Muscle of leg (tissue), 11 donors: ENCODE data around the gene ACSL6. TPM values are rescaled to one million over a fixed set of nuclear protein-coding genes. Genes with fewer than 3 reads are reported as not detected.

ENCODE experiments used
- DNase-seq: peaks from one replicate; pipeline ENCODE4 v3.0.0; 2013
- H3K27ac ChIP-seq: one replicate; pipeline ENCODE4 v1.5.1; 2013; ENCODE audit warnings: mild to moderate bottlenecking, low read length, control low read depth
- H3K27me3 ChIP-seq: one replicate; pipeline ENCODE4 v1.6.1; 2013; ENCODE audit warnings: low read length; ENCODE audit not compliant: control insufficient read depth, insufficient read depth
- H3K36me3 ChIP-seq: one replicate; pipeline ENCODE4 v1.6.1; 2013; ENCODE audit warnings: low read length; ENCODE audit not compliant: control insufficient read depth, insufficient read depth
- H3K4me1 ChIP-seq: one replicate; pipeline ENCODE4 v1.6.1; 2013; ENCODE audit warnings: low read length; ENCODE audit not compliant: control insufficient read depth, insufficient read depth
- H3K4me3 ChIP-seq: one replicate; pipeline ENCODE4 v1.5.1; 2013; ENCODE audit warnings: low read length, control low read depth
- H3K9me3 ChIP-seq: replicated peaks from 2 replicates; pipeline ENCODE4 v1.6.1; 2013; ENCODE audit warnings: low read depth, low read length; ENCODE audit not compliant: control insufficient read depth
- WGBS: methylation state at CpG from one replicate; pipeline ENCODE4 v1.1.5; 2013; ENCODE audit warnings: missing lambda C conversion rate; ENCODE audit not compliant: insufficient coverage; 5-methylcytosine and 5-hydroxymethylcytosine counted together
- polyA plus RNA-seq, 8 donors: library from polyadenylated mRNA; unstranded; fragments of 120-200 nt; gene quantifications; one replicate each; pipeline versions ENCODE4 v1.2.1 to v1.2.3, GENCODE V29; 2013; ENCODE audit warnings: inconsistent platforms in 1 of 8, low replicate concordance in 1 of 8; ENCODE audit not compliant: insufficient read length in 8 of 8, insufficient read depth in 1 of 8
- total RNA-seq: library from RNA; stranded (reverse); fragments of 120-200 nt; gene quantifications from one replicate; pipeline ENCODE4 v1.2.4, GENCODE V29; 2013

The ACSL6 gene
- total and polyA plus RNA-seq, 9 donors = 0.25 to 1.1 (median 0.62) TPM

GRCh38 chr5:132025403-132025971 is 14.0 kb upstream of the ACSL6 start:
- Histone ChIP-seq H3K4me3 (no peak overlapping the region), H3K36me3 (no peaks in the 10 kb centered on the region), H3K27me3 (no peaks in the 10 kb centered on the region), H3K27ac (no peak overlapping the region), H3K9me3 (no peaks in the 10 kb centered on the region), H3K4me1 (no peaks in the 10 kb centered on the region)
- DNase-seq = no peak
- WGBS = 86% methylated on average over 7 of the region's 7 CpGs

DNA sequence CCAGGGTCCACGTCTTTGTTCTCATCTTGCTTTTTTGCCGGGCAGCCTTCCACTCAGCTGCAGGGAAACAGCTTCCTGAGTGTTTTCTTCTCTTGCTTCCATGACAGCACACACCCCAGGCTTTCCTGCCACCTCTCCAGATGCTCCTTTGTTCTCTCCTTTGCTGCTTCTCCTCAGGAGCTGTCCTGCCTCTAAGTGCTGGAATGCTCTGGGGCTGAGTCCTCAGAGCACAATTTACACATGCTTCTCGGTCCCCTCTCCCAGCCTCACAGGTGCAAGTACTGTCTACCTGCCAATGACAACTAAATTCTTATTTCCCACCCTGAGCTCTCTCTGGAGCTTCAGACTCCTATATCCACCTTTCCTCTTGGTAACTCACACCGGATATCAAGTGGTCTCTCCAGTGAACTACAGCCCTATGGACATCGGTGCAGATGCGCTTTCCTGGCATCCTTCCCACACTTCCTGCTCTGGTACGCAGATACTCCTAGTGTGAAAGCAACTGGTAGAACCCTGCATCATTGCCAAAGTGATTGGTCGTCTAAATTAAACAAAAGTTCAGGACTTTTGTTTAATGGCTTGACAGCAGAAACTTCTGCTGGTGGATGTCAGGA is 13.4 kb upstream of the ACSL6 start:
- no peak for DNase-seq
- Histone ChIP-seq H3K4me3 (no peak overlapping the region), H3K27me3 (no peaks in the 10 kb centered on the region), H3K9me3 (no peaks in the 10 kb centered on the region), H3K4me1 (no peaks in the 10 kb centered on the region), H3K27ac (no peak overlapping the region), H3K36me3 (no peaks in the 10 kb centered on the region)
- WGBS = 69% methylated on average over 8 of the region's 8 CpGs

DNA sequence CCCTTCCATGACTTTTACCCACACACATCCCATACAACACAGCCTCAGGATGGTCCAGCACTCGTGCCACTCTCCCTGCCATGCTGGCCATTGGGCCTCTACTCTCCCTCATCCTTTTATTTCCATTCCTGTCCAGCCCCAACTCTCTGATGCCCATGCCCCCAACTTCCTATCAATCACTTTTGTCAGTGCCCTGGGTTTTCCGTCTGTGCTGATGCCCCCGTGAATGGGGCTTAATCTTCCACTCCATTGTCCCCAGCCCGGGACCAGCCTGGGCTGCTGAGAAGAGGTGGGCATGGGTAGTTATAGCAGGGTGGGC is 12.6 kb upstream of the ACSL6 start:
- Histone ChIP-seq H3K36me3 (no peaks in the 10 kb centered on the region), H3K27ac (no peak overlapping the region), H3K4me1 (no peaks in the 10 kb centered on the region), H3K4me3 (no peak overlapping the region), H3K27me3 (peaks cover 3% of the 10 kb centered on the region), H3K9me3 (no peaks in the 10 kb centered on the region)
- DNase-seq = no peak
- WGBS = 63% methylated on average over 2 of the region's 4 CpGs

GRCh38 chr5:132023258-132024116 is 12.0 kb upstream of the ACSL6 start:
- Histone ChIP-seq H3K27me3 (peaks cover 3% of the 10 kb centered on the region), H3K36me3 (no peaks in the 10 kb centered on the region), H3K9me3 (no peaks in the 10 kb centered on the region), H3K27ac (no peak overlapping the region), H3K4me1 (no peaks in the 10 kb centered on the region), H3K4me3 (no peak overlapping the region)
- DNase-seq = no peak
- WGBS = 90% methylated on average over 4 of the region's 5 CpGs

GRCh38 chr5:132022737-132023136 is 11.3 kb upstream of the ACSL6 start:
- no peak for DNase-seq
- 100% methylated on average over 1 of the region's 2 CpGs for WGBS

GRCh38 chr5:132021654-132022053 is 10.2 kb upstream of the ACSL6 start:
- H3K27me3 ChIP-seq = peaks cover 9% of the 10 kb centered on the region
- no CpG with 5 or more reads among the region's 2 CpGs for WGBS
- H3K4me1 ChIP-seq = no peaks in the 10 kb centered on the region

More at GRCh38 chr5:132022737-132023136, 11.3 kb upstream of the ACSL6 start:
- H3K36me3 ChIP-seq = no peaks in the 10 kb centered on the region
- no peak overlapping the region for H3K27ac ChIP-seq
- H3K9me3 ChIP-seq = no peaks in the 10 kb centered on the region
- no peaks in the 10 kb centered on the region for H3K4me1 ChIP-seq
- no peak overlapping the region for H3K4me3 ChIP-seq
- H3K27me3 ChIP-seq = peaks cover 5% of the 10 kb centered on the region

GRCh38 chr5:132020568-132021339 is 9.3 kb upstream of the ACSL6 start:
- Histone ChIP-seq H3K9me3 (no peaks in the 10 kb centered on the region), H3K4me1 (no peaks in the 10 kb centered on the region), H3K4me3 (no peak overlapping the region), H3K27ac (no peak overlapping the region), H3K27me3 (peaks cover 9% of the 10 kb centered on the region), H3K36me3 (no peaks in the 10 kb centered on the region)
- DNase-seq = no peak
- 90% methylated on average over 4 of the region's 6 CpGs for WGBS

More at GRCh38 chr5:132021654-132022053, 10.2 kb upstream of the ACSL6 start:
- no peaks in the 10 kb centered on the region for H3K9me3 ChIP-seq
- H3K36me3 ChIP-seq = no peaks in the 10 kb centered on the region
- H3K4me3 ChIP-seq = no peak overlapping the region
- no peak for DNase-seq
- no peak overlapping the region for H3K27ac ChIP-seq

DNA sequence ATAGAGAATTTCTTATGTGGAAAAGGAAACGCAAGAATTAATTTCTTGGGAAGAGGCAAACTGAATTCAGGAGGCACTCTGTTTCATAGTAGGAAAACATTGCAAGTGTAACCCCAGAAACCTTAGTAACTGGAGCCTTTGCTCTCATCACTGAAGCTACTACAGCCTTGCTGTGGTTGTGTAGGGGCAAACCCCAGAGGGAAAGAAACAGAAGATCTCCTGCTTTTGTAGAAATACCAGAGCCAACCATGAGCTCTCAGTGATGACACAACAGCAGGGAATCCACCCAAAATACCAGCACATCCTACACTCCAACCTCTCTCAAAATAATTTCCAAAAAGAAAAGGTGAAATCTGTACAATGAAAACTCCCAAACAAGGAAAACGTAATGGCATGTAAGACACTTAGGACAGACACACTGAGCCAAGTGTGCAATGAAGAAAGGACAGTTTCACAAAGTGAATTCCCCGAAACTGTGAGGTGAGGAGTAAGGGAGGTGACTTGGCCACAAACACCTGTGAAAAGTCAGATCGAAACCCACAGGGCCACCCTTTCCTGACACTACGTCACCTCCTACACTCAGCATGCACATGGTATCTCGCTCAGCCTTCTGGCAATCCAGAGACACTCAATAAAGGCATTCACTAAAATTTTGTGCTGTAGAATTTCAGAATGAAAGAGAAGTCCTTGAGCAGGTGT is 8.5 kb upstream of the ACSL6 start:
- Histone ChIP-seq H3K36me3 (no peaks in the 10 kb centered on the region), H3K9me3 (no peaks in the 10 kb centered on the region), H3K27ac (no peak overlapping the region), H3K4me1 (no peaks in the 10 kb centered on the region), H3K27me3 (peaks cover 9% of the 10 kb centered on the region), H3K4me3 (no peak overlapping the region)
- WGBS = no CpG with 5 or more reads among the region's 6 CpGs
- DNase-seq = no peak

- Histone ChIP-seq H3K4me3 (no peak overlapping the region), H3K27ac (no peak overlapping the region), H3K9me3 (no peaks in the 10 kb centered on the region), H3K27me3 (peaks cover 9% of the 10 kb centered on the region), H3K4me1 (no peaks in the 10 kb centered on the region), H3K36me3 (no peaks in the 10 kb centered on the region)
- DNase-seq = no peak
Observed at GRCh38 chr5:132019337-132019736, 7.9 kb upstream of the ACSL6 start.
